GM20431 (cell line): ENCODE results near the gene MANF.
"Not testable (repeated sequence)": the region's sequence is repeated elsewhere in the genome, so short reads cannot be mapped to it uniquely, and the experiment has no call there.

Experiments used
- in situ Hi-C: fragments of 300-500 bp; cut with MseI, MboI; formaldehyde crosslinking; loops from one replicate; pipeline ENCODE4 v1.15.0; 2020; ENCODE audit warnings: low sequenced_read_pairs; ENCODE audit not compliant: unreplicated experiment

MANF gene

GRCh38 chr3:51387281-51387680, 2.2 kb downstream of the MANF start:
- in situ Hi-C loops, result not testable (repeated sequence)

- in situ Hi-C loops, result no loop called here
These were observed 3.4 kb downstream of the MANF start for GRCh38 chr3:51388286-51389029.

GRCh38 chr3:51389423-51390183, 4.5 kb downstream of the MANF start:
- in situ Hi-C loops, result no loop called here

- in situ Hi-C loops, result no loop called here
These were observed 5.4 kb downstream of the MANF start for GRCh38 chr3:51390246-51391074.

GRCh38 chr3:51391075-51391565, 6.0 kb downstream of the MANF start, which contains the start of gene RBM15B:
TSS of gene RBM15B (plus strand) at chr3:51391285. CDS start at chr3:51391400, 115 bp downstream.
- in situ Hi-C loops, result no loop called here

GRCh38 chr3:51391566-51392354, 6.7 kb downstream of the MANF start:
- in situ Hi-C loops, result no loop called here

GRCh38 chr3:51392355-51393133, 7.5 kb downstream of the MANF start:
- in situ Hi-C loops, result no loop called here

GRCh38 chr3:51393134-51393495, 8.0 kb downstream of the MANF start:
- in situ Hi-C loops, result no loop called here

- in situ Hi-C loops, result no loop called here
These were observed 8.5 kb downstream of the MANF start for GRCh38 chr3:51393564-51393963.

DNA sequence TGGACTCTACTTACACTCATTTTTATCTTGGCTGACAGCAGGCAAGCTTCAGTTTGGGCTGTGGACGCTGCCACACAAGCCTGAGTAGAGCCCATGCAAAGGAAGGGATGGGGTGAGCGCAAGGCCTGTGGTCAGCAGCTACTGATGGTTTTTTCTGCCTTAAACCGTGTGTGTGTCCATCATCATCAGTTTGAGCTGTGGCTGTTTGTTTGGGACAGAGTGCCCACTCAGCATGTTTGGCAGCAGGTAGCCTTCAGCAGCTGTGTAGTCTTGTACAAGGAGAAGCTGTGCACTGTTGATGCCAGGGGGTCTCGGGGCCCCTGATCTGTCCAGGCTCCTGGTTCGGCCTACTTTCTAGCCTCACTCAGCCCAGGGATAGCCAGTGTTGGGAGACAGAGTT, 9.4 kb downstream of the MANF start:
- in situ Hi-C loops, result no loop called here

DNA sequence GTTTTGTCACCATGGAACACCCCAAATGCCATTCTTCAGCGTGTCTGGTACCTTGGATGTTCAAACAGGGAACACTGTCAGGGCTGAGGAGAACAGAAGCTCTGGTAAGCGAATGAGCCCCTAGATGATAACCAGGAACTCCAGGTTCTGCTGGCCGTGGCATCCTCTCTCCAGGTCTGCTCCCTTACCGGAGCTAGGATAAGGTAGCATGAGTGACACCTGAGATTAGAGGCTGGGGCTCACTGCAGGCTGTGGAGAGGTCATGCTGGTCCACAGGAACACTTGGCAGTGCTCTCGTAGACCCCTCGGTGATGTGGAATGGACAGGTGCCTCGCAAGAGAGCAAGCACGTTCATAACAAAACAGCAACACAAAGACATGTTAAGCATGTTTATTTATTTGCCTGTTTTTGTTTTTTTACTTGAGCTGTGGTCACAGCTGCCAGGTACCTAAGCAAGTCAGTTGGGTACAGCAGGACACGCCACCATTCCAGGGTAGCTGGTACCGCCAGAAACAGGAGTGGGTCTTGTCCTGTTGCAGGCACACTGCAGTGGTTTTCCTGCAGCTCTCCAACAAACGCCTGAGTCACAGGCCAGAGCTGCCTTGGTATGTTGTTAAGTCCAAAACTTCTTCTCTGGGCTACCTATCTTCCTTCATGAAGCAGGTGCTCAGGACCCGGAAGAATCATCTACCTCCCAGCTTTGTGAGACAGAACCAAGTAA, 10.6 kb downstream of the MANF start:
- in situ Hi-C loops, result no loop called here

- in situ Hi-C loops, result no loop called here
These were observed 11.3 kb downstream of the MANF start for GRCh38 chr3:51396401-51396800.

- in situ Hi-C loops, result no loop called here
These were observed 12.3 kb downstream of the MANF start for GRCh38 chr3:51397392-51397791.

- in situ Hi-C loops, result no loop called here
These were observed 13.7 kb downstream of the MANF start for GRCh38 chr3:51398595-51399310.

GRCh38 chr3:51400166-51400565, 15.1 kb downstream of the MANF start:
- in situ Hi-C loops, result no loop called here

- in situ Hi-C loops, result no loop called here
These were observed 16.6 kb downstream of the MANF start for GRCh38 chr3:51401735-51402134.

DNA sequence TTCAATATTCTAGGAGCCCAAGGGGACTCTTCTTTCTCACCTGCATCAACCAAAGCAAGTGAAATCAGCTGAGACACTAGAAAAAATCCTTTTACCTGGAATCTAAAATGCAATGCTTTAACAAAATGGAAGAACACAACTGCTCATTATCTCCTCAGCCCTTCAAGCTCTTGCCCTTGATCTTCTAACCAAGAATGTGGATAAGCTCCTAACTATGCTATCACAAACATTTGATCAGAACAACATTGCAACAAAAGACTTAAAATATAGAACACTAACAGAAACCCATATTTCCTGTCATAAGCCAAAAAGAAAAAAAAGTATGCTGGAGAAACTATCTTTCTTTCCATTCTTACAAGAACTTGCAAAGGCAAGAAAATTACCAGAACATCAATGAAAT, 18.6 kb downstream of the MANF start:
- in situ Hi-C loops, result no loop called here

DNA sequence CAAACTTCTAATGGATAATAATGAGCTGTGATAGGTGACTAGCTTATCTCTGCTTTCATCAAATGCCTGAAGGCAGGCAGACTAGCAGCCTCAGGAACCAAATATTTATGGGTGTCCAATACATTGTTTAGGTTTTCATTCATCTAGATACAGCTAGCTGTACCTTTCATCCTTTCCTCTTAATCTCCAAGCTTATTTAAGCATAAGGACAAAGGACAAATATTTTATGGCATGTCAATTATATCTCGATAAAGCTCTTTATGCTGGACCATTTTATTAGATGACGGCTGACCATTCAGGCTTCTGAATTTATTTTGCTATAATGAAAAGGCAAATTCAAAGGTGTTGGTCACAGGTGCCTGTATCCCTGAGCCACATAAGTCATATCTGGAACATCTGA, 22.9 kb downstream of the MANF start:
- in situ Hi-C loops, result no loop called here
